ENCODE data around the gene BOC.
"Not testable (repeated sequence)": the region's sequence is repeated elsewhere in the genome, so short reads cannot be mapped to it uniquely, and the experiment has no call there.

BOC gene, protein sequence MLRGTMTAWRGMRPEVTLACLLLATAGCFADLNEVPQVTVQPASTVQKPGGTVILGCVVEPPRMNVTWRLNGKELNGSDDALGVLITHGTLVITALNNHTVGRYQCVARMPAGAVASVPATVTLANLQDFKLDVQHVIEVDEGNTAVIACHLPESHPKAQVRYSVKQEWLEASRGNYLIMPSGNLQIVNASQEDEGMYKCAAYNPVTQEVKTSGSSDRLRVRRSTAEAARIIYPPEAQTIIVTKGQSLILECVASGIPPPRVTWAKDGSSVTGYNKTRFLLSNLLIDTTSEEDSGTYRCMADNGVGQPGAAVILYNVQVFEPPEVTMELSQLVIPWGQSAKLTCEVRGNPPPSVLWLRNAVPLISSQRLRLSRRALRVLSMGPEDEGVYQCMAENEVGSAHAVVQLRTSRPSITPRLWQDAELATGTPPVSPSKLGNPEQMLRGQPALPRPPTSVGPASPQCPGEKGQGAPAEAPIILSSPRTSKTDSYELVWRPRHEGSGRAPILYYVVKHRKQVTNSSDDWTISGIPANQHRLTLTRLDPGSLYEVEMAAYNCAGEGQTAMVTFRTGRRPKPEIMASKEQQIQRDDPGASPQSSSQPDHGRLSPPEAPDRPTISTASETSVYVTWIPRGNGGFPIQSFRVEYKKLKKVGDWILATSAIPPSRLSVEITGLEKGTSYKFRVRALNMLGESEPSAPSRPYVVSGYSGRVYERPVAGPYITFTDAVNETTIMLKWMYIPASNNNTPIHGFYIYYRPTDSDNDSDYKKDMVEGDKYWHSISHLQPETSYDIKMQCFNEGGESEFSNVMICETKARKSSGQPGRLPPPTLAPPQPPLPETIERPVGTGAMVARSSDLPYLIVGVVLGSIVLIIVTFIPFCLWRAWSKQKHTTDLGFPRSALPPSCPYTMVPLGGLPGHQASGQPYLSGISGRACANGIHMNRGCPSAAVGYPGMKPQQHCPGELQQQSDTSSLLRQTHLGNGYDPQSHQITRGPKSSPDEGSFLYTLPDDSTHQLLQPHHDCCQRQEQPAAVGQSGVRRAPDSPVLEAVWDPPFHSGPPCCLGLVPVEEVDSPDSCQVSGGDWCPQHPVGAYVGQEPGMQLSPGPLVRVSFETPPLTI

GRCh38 chr3:113211330-113212149 lies at the start of gene BOC:
Gene BOC, plus strand, starts transcription at chr3:113211557. Its CDS starts 38,246 bp downstream, at chr3:113249803.
- no peak for DNase-seq

- no peak for DNase-seq
These were observed 49.7 kb upstream of the BOC start for GRCh38 chr3:113161661-113162060.

DNA sequence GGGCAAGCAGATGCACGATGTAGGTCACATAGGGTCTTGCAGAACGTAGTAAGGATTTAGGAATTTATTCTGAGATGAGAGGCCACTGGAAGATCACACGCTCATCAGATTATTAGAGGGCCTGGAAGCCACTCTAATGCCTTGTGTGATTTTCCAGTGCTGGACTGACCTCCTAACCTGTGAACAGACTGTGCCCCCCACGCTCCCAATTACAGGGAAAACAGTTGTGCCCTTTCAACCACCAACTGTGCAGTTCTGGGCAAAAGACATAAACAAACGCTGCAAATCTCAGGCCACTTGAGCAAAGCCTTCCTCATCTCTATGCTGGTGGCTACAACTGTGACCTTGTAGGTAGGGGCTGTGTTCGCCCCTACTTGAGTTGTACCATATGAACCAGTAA lies 48.2 kb upstream of the BOC start:
- DNase-seq, result no peak

DNA sequence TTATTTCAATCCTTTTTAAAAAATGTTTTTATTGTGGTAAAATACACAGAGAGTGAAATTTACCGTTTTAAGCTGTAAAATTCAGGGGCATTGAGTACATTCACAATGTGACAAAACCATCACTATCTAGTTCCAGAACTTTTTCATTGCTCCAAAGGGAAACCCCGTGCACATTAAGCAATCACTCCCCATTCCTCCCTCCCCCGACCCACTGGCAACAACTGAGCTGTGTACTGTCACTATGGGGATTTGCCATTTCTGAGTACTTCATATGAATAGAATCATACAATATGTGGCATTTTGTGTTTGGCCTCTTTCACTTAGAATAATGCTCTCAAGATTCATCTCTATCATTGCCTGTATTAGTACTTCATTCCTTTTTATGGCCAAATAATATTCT lies 45.5 kb upstream of the BOC start:
- DNase-seq, result no peak

DNA sequence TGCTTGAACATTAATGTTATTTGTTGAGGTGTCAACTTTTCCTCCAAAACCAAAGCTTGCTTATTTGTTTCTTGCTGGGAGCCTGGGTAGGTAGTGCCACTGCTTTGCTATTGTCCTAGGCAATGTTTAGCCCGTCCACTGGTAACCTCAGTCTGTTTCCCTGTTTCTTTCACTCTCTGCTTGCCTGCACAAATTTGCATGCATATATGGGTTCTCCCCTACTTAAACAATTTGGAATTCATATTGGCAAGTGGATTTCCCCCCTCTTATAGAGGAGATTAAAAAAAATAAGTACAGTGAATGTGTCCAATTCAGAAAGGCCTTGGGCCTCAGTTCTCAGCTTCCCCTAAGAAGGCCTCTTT lies 45.0 kb upstream of the BOC start:
- no peak for DNase-seq

DNA sequence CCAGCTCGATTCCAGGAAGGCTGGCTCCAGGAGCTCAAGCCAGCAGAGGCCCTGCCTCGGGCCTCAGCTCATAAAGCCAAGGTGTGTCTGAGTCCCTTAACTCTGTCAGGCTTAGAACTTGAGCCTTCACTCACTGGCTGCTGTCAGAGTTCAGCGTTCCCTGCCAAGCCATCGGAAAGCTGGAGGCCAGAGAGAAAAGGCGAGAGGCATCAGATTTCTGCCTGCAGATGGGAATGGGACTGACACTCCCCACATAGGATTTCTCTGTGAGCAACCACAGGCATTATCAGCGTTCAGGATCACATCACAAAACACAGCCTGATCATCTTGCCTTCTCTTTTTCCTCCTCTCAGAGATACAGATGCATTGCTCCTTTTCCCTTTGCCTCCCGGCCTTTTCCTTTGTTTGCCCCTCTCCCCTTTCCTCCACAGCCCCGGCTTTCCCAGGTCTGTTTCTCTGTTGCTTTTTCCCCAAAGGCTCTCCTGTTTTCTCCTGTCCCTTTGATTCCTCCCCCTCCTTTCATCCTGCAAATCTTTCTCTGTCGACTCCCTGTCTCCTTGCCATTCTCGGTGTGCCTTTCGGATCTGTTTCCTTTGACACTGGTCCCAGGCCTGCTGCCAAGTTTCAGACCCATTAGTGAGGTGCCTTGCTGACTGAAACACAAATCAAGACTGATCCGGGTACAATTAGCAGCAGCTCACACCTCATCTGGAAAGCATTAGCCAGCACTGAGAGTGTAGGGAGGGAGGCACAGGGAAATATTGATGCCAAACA lies 44.5 kb upstream of the BOC start:
- DNase-seq, result no peak

- DNase-seq, result no peak
These were observed 43.2 kb upstream of the BOC start for GRCh38 chr3:113167825-113168801.

GRCh38 chr3:113169891-113170452 lies 41.4 kb upstream of the BOC start:
- no peak for DNase-seq

- DNase-seq, result no peak
These were observed 40.6 kb upstream of the BOC start for GRCh38 chr3:113170771-113171170.

GRCh38 chr3:113171675-113172300 lies 39.6 kb upstream of the BOC start:
- not testable (repeated sequence) for DNase-seq

DNA sequence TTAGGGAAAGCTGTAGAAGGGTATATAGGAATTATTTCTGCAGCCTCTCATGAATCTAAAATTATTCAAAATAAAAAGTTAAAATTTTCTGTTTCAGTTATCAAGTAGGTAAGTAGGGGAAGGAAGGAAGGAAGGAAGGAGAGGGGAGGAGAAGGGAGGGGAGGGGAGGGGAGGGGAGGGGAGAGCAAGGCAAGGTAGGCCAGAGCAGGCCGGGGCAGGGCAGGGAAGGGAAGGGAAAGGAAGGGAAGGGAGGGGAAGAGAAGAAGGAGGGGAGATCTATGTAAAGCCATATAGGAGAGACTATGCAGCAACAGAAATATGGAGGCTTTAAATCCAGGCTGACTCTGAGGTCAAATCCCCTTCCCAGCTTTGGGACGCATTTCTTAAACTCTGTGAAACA lies 38.3 kb upstream of the BOC start:
- DNase-seq, result no peak

DNA sequence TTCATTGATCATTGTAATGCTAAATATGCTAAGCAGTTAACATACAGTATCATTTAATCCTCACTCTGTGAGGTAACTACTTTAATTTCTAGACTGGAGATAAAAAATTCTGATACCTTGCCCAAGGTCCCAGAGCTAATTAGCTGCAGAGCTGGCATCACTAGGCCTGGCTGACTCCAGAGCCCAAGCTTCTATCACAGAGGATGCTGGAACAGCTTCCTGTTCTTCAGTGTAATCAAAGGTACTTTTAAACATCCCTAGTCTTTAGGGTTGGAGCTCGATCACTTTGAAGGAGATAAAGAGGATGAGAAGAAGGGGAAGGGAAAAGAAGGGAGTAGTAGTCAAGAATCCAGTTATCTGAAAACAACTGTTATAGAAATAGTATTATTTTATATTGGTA lies 37.1 kb upstream of the BOC start:
- no peak for DNase-seq

GRCh38 chr3:113174801-113175485 lies 36.4 kb upstream of the BOC start:
- DNase-seq, result no peak

- no peak for DNase-seq
These were observed 33.8 kb upstream of the BOC start for GRCh38 chr3:113177526-113177925.

DNA sequence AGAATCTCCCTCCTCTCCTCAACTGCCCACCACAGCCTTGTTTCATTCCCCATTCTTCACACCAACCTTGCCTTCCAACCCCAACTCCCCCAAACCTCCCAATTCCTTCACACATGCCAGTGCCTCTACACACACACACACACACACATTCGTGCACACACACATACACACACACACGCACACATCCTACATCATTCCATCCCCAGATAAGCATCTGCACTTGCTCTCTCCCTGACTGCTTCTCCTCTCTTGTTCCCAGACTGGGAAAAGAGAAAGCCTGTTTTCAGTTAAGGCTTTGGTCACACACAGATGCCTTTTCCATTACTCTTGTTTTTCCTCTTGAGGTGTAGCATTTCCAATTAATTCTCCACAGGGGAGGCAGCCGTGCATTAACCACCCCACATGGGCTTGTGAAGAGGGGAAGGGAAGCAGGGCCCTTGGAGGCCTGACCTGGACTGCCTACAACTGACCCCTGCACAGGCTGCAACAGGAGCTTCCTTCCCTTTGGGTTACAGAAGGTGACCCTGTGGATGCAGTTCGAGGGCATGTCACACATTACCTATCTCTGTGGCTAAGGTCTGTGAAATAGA lies 32.0 kb upstream of the BOC start:
- no peak for DNase-seq

- DNase-seq, result no peak
These were observed 27.4 kb upstream of the BOC start for GRCh38 chr3:113183748-113184661.

GRCh38 chr3:113185194-113185835 lies 26.0 kb upstream of the BOC start:
- no peak for DNase-seq
